ENCODE data around the gene TLCD2. TPM values are rescaled to one million over a fixed set of nuclear protein-coding genes. Genes with fewer than 3 reads are reported as not detected.
A peak's percentile ranks its signal among the peaks of the same experiment; 100 is the strongest.

The TLCD2 gene
- under 1 TPM; 0.09 to 0.22 TPM for total RNA-seq
- 0.32 TPM for polyA plus RNA-seq

DNA sequence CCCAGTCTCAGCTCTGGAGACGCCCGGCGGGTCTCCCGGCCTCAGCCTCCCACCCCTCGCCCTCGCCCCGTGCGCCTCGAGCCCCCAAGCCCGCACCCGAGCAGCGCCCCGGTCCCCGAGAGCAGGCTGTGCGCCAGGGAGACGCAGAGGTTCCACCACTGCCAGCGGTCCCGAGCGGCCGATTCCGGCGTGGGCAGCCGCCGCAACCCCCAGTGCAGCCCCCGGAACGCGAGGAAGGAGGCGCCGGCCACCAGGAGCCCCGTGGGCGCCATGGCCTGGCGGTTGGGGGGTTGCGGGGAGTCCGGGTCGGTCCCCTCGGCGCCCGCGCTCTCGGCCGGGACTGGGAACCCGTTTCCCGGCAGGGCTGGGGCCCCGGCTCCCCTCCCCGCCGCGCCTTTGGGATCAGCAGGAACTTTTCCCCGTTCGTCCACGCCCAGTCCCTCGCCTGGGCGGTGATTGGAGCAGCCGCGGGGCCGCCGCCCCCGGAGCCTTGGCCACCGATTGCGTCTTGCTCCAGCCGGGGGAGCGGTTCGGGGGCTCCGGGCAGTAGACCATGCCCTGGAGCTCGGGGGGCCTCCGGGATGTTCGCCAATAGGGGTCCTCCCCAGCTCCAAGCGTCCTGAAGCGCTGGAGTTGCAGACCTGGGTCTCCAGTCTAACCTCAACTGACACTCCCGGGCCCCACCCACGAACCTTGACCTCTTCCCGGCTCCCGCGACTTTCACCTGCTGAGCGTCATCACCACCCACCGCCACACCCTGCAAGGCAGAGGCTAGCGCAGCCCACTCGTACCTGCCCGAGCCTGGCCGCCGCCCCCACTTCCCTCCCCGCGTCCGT lies at the start of gene TLCD2:
TLCD2 (minus strand) TSS at position 407 of the 836 bp plus-strand sequence; CDS start at position 272, 135 bp downstream.
- peak within 1 kb of the TSS; percentile 19 for H3K4me3 ChIP-seq (ENCODE audit: low read length)
- peak in 2 of 5 donors; percentile 17 to 27 for DNase-seq

DNA sequence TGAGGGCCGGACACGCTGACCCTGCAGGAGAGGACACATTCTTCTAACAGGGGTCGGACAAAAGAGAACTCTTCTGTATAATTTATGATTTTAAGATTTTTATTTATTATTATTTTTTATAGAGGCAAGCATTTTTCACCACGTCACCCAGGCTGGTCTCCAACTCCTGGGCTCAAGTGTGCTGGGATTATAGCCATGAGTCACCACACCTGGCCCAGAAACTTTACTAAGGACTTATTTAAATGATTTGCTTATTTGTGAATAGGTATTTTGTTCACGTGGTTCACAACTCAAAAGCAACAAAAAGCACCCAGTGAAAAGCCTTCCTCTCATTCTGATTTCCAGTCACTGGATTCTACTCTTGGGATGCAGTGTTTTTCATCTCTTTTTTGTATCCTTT lies 49.4 kb upstream of the TLCD2 start:
- Mint-ChIP-seq H3K9me3 (no peaks in the 10 kb centered on the region), H3K27me3 (peaks cover 1 to 8% of the 10 kb centered on the region in 2 donors), H3K36me3 (no peaks in the 10 kb centered on the region), H3K4me3 (no peak overlapping the region), H3K27ac (peak overlapping the region in 1 of 8 donors; percentile 46), H3K4me1 (peaks cover 22 to 33% (median 24%) of the 10 kb centered on the region in 3 donors)
- H3K27me3 ChIP-seq (ENCODE audit: insufficient read depth, low read length, poor library complexity, severe bottlenecking), result no peaks in the 10 kb centered on the region
- H3K4me3 ChIP-seq (ENCODE audit: low read length), result no peak overlapping the region
- no peak for DNase-seq
- H3K9me3 ChIP-seq (ENCODE audit: low read length), result no peaks in the 10 kb centered on the region
- CTCF ChIA-PET, result no interaction called here
- H3K4me1 ChIP-seq (ENCODE audit: insufficient read depth, low read length), result peaks cover 31% of the 10 kb centered on the region
- no peaks in the 10 kb centered on the region for H3K36me3 ChIP-seq (ENCODE audit: insufficient read depth, low read length)
- no peak overlapping the region for H3K27ac ChIP-seq (ENCODE audit: low read depth, low read length)
- POLR2A ChIA-PET, result no interaction called here

More for the DNA sequence above, at the start of gene TLCD2:
- no peaks in the 10 kb centered on the region for H3K9me3 Mint-ChIP-seq
- Histone ChIP-seq H3K4me1 (ENCODE audit: insufficient read depth, low read length) (peaks cover 10% of the 10 kb centered on the region), H3K27ac (ENCODE audit: low read depth, low read length) (peak within 1 kb of the TSS; percentile 2), H3K9me3 (ENCODE audit: low read length) (no peaks in the 10 kb centered on the region), H3K36me3 (ENCODE audit: insufficient read depth, low read length) (no peaks in the 10 kb centered on the region), H3K27me3 (ENCODE audit: insufficient read depth, low read length, poor library complexity, severe bottlenecking) (peaks cover 2% of the 10 kb centered on the region)
- H3K36me3 Mint-ChIP-seq, result peaks cover 0 to 14% (median 4%) of the 10 kb centered on the region in 3 donors
- CTCF ChIA-PET, result interaction anchor here (0.6 kb wide), 1 partner anchor 9 kb away, joined by 3 read pairs; no protein-coding TSS in a partner anchor
- peak within 1 kb of the TSS; percentile 68 to 90 (median 73) for H3K4me3 Mint-ChIP-seq
- H3K27ac Mint-ChIP-seq, result peak within 1 kb of the TSS in 7 of 8 donors; percentile 6 to 90 (median 55)
- POLR2A ChIA-PET, result interaction anchor here (1.0 kb wide), 1 partner anchor 26 kb away, joined by 4 read pairs; no protein-coding TSS in a partner anchor
- peaks cover 18 to 33% (median 30%) of the 10 kb centered on the region in 3 donors for H3K4me1 Mint-ChIP-seq
- peaks cover 17 to 21% of the 10 kb centered on the region in 2 donors for H3K27me3 Mint-ChIP-seq

DNA sequence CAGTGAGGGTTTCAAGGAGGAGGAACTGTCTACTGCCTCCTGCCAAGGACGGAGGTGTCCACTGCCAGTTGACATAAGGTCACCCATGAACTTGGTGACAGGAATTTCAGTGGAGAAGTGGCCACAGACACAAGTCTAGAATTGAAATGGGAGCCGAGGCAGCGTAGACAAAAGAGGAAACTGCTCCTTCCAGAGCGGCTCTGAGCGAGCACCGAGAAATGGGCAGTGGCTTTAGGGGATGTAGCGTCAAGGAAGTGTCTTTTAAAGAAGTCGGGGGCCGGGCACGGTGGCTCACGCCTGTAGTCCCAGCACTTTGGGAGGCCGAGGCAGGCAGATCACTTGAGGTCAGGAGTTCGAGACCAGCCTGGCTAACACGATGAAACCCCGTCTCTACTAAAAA lies 48.6 kb upstream of the TLCD2 start:
- H3K4me1 Mint-ChIP-seq, result peaks cover 15 to 25% (median 17%) of the 10 kb centered on the region in 3 donors
- Histone ChIP-seq H3K27ac (ENCODE audit: low read depth, low read length) (no peak overlapping the region), H3K9me3 (ENCODE audit: low read length) (no peaks in the 10 kb centered on the region), H3K27me3 (ENCODE audit: insufficient read depth, low read length, poor library complexity, severe bottlenecking) (no peaks in the 10 kb centered on the region), H3K4me1 (ENCODE audit: insufficient read depth, low read length) (peaks cover 24% of the 10 kb centered on the region), H3K36me3 (ENCODE audit: insufficient read depth, low read length) (no peaks in the 10 kb centered on the region), H3K4me3 (ENCODE audit: low read length) (no peak overlapping the region)
- POLR2A ChIA-PET, result no interaction called here
- CTCF ChIA-PET, result no interaction called here
- H3K36me3 Mint-ChIP-seq, result no peaks in the 10 kb centered on the region
- no peak for DNase-seq
- H3K4me3 Mint-ChIP-seq, result no peak overlapping the region
- H3K27ac Mint-ChIP-seq, result peak overlapping the region in 1 of 8 donors; percentile 61
- peaks cover 1 to 8% of the 10 kb centered on the region in 2 donors for H3K27me3 Mint-ChIP-seq
- no peaks in the 10 kb centered on the region for H3K9me3 Mint-ChIP-seq

- H3K36me3 ChIP-seq (ENCODE audit: insufficient read depth, low read length), result no peaks in the 10 kb centered on the region
- Mint-ChIP-seq H3K36me3 (no peaks in the 10 kb centered on the region), H3K9me3 (no peaks in the 10 kb centered on the region), H3K4me3 (no peak overlapping the region), H3K27me3 (peaks cover 1 to 8% of the 10 kb centered on the region in 2 donors), H3K27ac (no peak overlapping the region), H3K4me1 (peaks cover 0 to 3% (median 3%) of the 10 kb centered on the region in 3 donors)
- H3K4me1 ChIP-seq (ENCODE audit: insufficient read depth, low read length), result no peaks in the 10 kb centered on the region
- ChIA-PET POLR2A (no interaction called here), CTCF (interaction anchor here (0.6 kb wide), 1 partner anchor 531 kb away, joined by 3 read pairs; no protein-coding TSS in a partner anchor)
- H3K4me3 ChIP-seq (ENCODE audit: low read length), result no peak overlapping the region
- H3K27ac ChIP-seq (ENCODE audit: low read depth, low read length), result no peak overlapping the region
- DNase-seq, result no peak
- H3K27me3 ChIP-seq (ENCODE audit: insufficient read depth, low read length, poor library complexity, severe bottlenecking), result no peaks in the 10 kb centered on the region
- H3K9me3 ChIP-seq (ENCODE audit: low read length), result no peaks in the 10 kb centered on the region
These were observed 45.7 kb upstream of the TLCD2 start for GRCh38 chr17:1755827-1756262.

GRCh38 chr17:1755252-1755826 lies 45.2 kb upstream of the TLCD2 start:
- Histone ChIP-seq H3K27me3 (ENCODE audit: insufficient read depth, low read length, poor library complexity, severe bottlenecking) (no peaks in the 10 kb centered on the region), H3K4me3 (ENCODE audit: low read length) (no peak overlapping the region), H3K27ac (ENCODE audit: low read depth, low read length) (no peak overlapping the region), H3K9me3 (ENCODE audit: low read length) (no peaks in the 10 kb centered on the region), H3K36me3 (ENCODE audit: insufficient read depth, low read length) (no peaks in the 10 kb centered on the region), H3K4me1 (ENCODE audit: insufficient read depth, low read length) (no peaks in the 10 kb centered on the region)
- CTCF ChIA-PET, result interaction anchor here (0.6 kb wide), 2 partner anchors 68 to 531 kb away, joined by 3 read pairs; no protein-coding TSS in a partner anchor
- Mint-ChIP-seq H3K4me1 (peaks cover 0 to 3% (median under 1%) of the 10 kb centered on the region in 3 donors), H3K27ac (peak overlapping the region in 1 of 8 donors; percentile 47), H3K27me3 (peaks cover 1 to 8% of the 10 kb centered on the region in 2 donors), H3K4me3 (no peak overlapping the region), H3K9me3 (no peaks in the 10 kb centered on the region), H3K36me3 (no peaks in the 10 kb centered on the region)
- POLR2A ChIA-PET, result no interaction called here
- no peak for DNase-seq

- no peak overlapping the region for H3K27ac ChIP-seq (ENCODE audit: low read depth, low read length)
- H3K27me3 ChIP-seq (ENCODE audit: insufficient read depth, low read length, poor library complexity, severe bottlenecking), result no peaks in the 10 kb centered on the region
- H3K36me3 Mint-ChIP-seq, result no peaks in the 10 kb centered on the region
- peaks cover 1 to 8% of the 10 kb centered on the region in 2 donors for H3K27me3 Mint-ChIP-seq
- peak overlapping the region in 1 of 7 donors; percentile 27 for H3K4me3 Mint-ChIP-seq
- no peaks in the 10 kb centered on the region for H3K4me1 ChIP-seq (ENCODE audit: insufficient read depth, low read length)
- H3K9me3 ChIP-seq (ENCODE audit: low read length), result no peaks in the 10 kb centered on the region
- no peaks in the 10 kb centered on the region for H3K9me3 Mint-ChIP-seq
- H3K27ac Mint-ChIP-seq, result no peak overlapping the region
- peaks cover 0 to 3% (median 0%) of the 10 kb centered on the region in 3 donors for H3K4me1 Mint-ChIP-seq
- H3K4me3 ChIP-seq (ENCODE audit: low read length), result no peak overlapping the region
- H3K36me3 ChIP-seq (ENCODE audit: insufficient read depth, low read length), result no peaks in the 10 kb centered on the region
- POLR2A ChIA-PET, result no interaction called here
- DNase-seq, result no peak
- CTCF ChIA-PET, result interaction anchor here (0.6 kb wide), 1 partner anchor 68 kb away, joined by 3 read pairs; no protein-coding TSS in a partner anchor
These were observed 44.4 kb upstream of the TLCD2 start for GRCh38 chr17:1754430-1755112.

GRCh38 chr17:1753767-1754429 lies 43.7 kb upstream of the TLCD2 start:
- Mint-ChIP-seq H3K36me3 (no peaks in the 10 kb centered on the region), H3K27me3 (peaks cover 1 to 8% of the 10 kb centered on the region in 2 donors), H3K4me1 (peaks cover 0 to 3% (median 0%) of the 10 kb centered on the region in 3 donors), H3K9me3 (no peaks in the 10 kb centered on the region), H3K27ac (peak overlapping the region in 1 of 8 donors; percentile 79), H3K4me3 (no peak overlapping the region)
- no peak for DNase-seq
- ChIA-PET CTCF (no interaction called here), POLR2A (no interaction called here)
- H3K27ac ChIP-seq (ENCODE audit: low read depth, low read length), result no peak overlapping the region
- H3K27me3 ChIP-seq (ENCODE audit: insufficient read depth, low read length, poor library complexity, severe bottlenecking), result no peaks in the 10 kb centered on the region
- H3K4me1 ChIP-seq (ENCODE audit: insufficient read depth, low read length), result no peaks in the 10 kb centered on the region
- no peaks in the 10 kb centered on the region for H3K9me3 ChIP-seq (ENCODE audit: low read length)
- no peak overlapping the region for H3K4me3 ChIP-seq (ENCODE audit: low read length)
- no peaks in the 10 kb centered on the region for H3K36me3 ChIP-seq (ENCODE audit: insufficient read depth, low read length)

All from CD8-positive, alpha-beta memory T cell (primary cell).